ENCODE results near the gene S100A10. TPM values are rescaled to one million over a fixed set of nuclear protein-coding genes. Genes with fewer than 3 reads are reported as not detected.

Gene S100A10
- total and polyA plus RNA-seq, 2 of the 4 experiments (the other 2 are of a cell fraction) = 86.0 to 277 TPM

GRCh38 chr1:151972542-151973248 lies 21.0 kb downstream of the S100A10 start:
- Histone ChIP-seq H3K9ac (ENCODE audit: low read depth, low read length) (no peak overlapping the region), H3K4me2 (ENCODE audit: low read depth, low read length) (no peak overlapping the region), H3K4me3 (ENCODE audit: insufficient read depth, low read depth, low read length) (no peak overlapping the region), H3K4me1 (ENCODE audit: control insufficient read depth, insufficient read depth, low read length) (no peaks in the 10 kb centered on the region; the same call in 1 of the 2 replicates), H2AK5ac (ENCODE audit: low read depth, low read length) (no peak overlapping the region), H3K4ac (ENCODE audit: low read depth, low read length) (no peak overlapping the region), H2BK15ac (ENCODE audit: low read depth, low read length) (no peak overlapping the region), H3K56ac (ENCODE audit: extremely low read depth, insufficient read depth, low read length) (no peak overlapping the region), H4K20me1 (ENCODE audit: insufficient read depth, low read length) (peaks cover 5% of the 10 kb centered on the region; the same call in 1 of the 2 replicates), H3K9me1 (ENCODE audit: insufficient read depth, low read length) (no peaks in the 10 kb centered on the region), H3K27ac (ENCODE audit: insufficient read depth, low read length) (no peak overlapping the region), H3K36me3 (ENCODE audit: control insufficient read depth, insufficient read depth, low read length) (no peaks in the 10 kb centered on the region), H3K18ac (ENCODE audit: low read depth, low read length) (no peak overlapping the region; the same call in 1 of the 2 replicates), H2AFZ (replicated peaks; ENCODE audit: low read length, poor library complexity) (no peak overlapping the region), H2BK5ac (ENCODE audit: low read depth, low read length, poor library complexity, severe bottlenecking) (no peak overlapping the region), H3K14ac (replicated peaks; ENCODE audit: low read depth, low read length) (no peak overlapping the region), H2AK9ac (replicated peaks; ENCODE audit: low read depth, low read length, poor library complexity) (no peak overlapping the region), H2BK120ac (ENCODE audit: low read depth, low read length) (no peak overlapping the region), H4K5ac (ENCODE audit: low read depth, low read length) (no peak overlapping the region), H2BK20ac (ENCODE audit: low read depth, low read length) (no peak overlapping the region), H3K27me3 (ENCODE audit: control insufficient read depth, insufficient read depth, low read length) (no peaks in the 10 kb centered on the region), H3K23ac (ENCODE audit: low read depth, low read length) (no peak overlapping the region), H3K79me1 (ENCODE audit: low read depth in 1 of 2, low read length in 2 of 2) (no peaks in the 10 kb centered on the region), H4K8ac (ENCODE audit: low read depth in 2 of 2, low read length in 2 of 2) (no peak overlapping the region), H3K9me3 (ENCODE audit: control insufficient read depth, insufficient read depth, low read length) (no peaks in the 10 kb centered on the region), H4K91ac (ENCODE audit: insufficient read depth, low read depth, low read length) (no peak overlapping the region)
- peak; percentile 89 for ATAC-seq (ENCODE audit: low read depth)
- DNase-seq = peak; percentile 87
- 24% methylated on average over 3 of the region's 7 CpGs; no CpG with 5 or more reads in 1 of the 2 experiments for WGBS, 2 experiments (ENCODE audit: extremely low coverage in 2 of 2, insufficient read length in 1 of 2)
- dilution Hi-C loops (cut with HindIII; ENCODE audit: low sequenced_read_pairs, unreplicated experiment) (no loop called here), in situ Hi-C loops (cut with MboI; ENCODE audit: low sequenced_read_pairs) (no loop called here), intact Hi-C loops (cut with micrococcal nuclease) (no loop called here)
- CTCF ChIA-PET = no interaction called here
- POLR2A ChIA-PET (ENCODE audit: unreplicated experiment) = interaction anchor here (0.5 kb wide), 1 partner anchor 10 kb away, joined by 3 read pairs; no protein-coding TSS in a partner anchor
- BruUV-seq (replicated peaks) = no TSS peak
- TF ChIP-seq BHLHE40 (IDR thresholded peaks at IDR 0.05; ENCODE audit: low read depth, low read length) = no peak; the same call in 1 of the 2 replicates
- TF ChIP-seq USF2 (IDR thresholded peaks at IDR 0.05; ENCODE audit: low read depth, low read length) = no peak
- no peak for TF ChIP-seq RAD21 (IDR thresholded peaks at IDR 0.05; ENCODE audit: low read length)
- TF ChIP-seq ELK1 (IDR thresholded peaks at IDR 0.05; ENCODE audit: borderline replicate concordance, low read depth, low read length) = no peak
- no peak for TF ChIP-seq CEBPB (IDR thresholded peaks at IDR 0.05; ENCODE audit: low read depth, low read length)
- TF ChIP-seq POLR2A (IDR thresholded peaks at IDR 0.05; ENCODE audit: low read depth, low read length) = no peak
- no peak for TF ChIP-seq CTCF (conservative IDR thresholded peaks at IDR 0.05; ENCODE audit: low read depth, low read length)
- no peak for TF ChIP-seq SMC3 (IDR thresholded peaks at IDR 0.05; ENCODE audit: low read depth, low read length)
- TF ChIP-seq CHD1 (IDR thresholded peaks at IDR 0.05; ENCODE audit: low read depth, low read length) = no peak
- peak; percentile 74 for TF ChIP-seq FOS (IDR thresholded peaks at IDR 0.05; ENCODE audit: low read depth, low read length)
- TF ChIP-seq RCOR1 (IDR thresholded peaks at IDR 0.05; ENCODE audit: insufficient replicate concordance, low read length) = no peak
- peak; percentile 41; the same call in 1 of the 2 replicates for TF ChIP-seq MAZ (IDR thresholded peaks at IDR 0.05; ENCODE audit: borderline replicate concordance, low read depth, low read length)
- no peak for TF ChIP-seq MXI1 (IDR thresholded peaks at IDR 0.05; ENCODE audit: borderline replicate concordance, low read depth, low read length)
- peak; percentile 78 for TF ChIP-seq MAFK (IDR thresholded peaks at IDR 0.05; ENCODE audit: low read depth, low read length)
- peak; percentile 46 for TF ChIP-seq NFE2L2 (IDR thresholded peaks at IDR 0.05; ENCODE audit: low read depth, low read length)

Measured in IMR-90 (cell line).